DOHH2 (cell line): ENCODE data around the gene DEFB108B.
A peak's percentile ranks its signal among the peaks of the same experiment; 100 is the strongest.
"Not testable (repeated sequence)": the region's sequence is repeated elsewhere in the genome, so short reads cannot be mapped to it uniquely, and the experiment has no call there.

ENCODE experiments used
- H3F3A ChIP-seq: fragments of 200-600 bp; sonication (generic), shearing (Covaris generic); 2 replicates; pipeline ENCODE4 v1.6.0; 2016; ENCODE audit warnings: antibody characterized with exemption, mild to moderate bottlenecking; ENCODE audit not compliant: control insufficient read depth, insufficient read depth
- H3K27ac ChIP-seq: fragments of 200-600 bp; sonication (generic); 2 replicates; pipeline ENCODE4 v1.5.1; 2014; ENCODE audit warnings: low read depth, mild to moderate bottlenecking, low read length, moderate library complexity
- H3K27me3 ChIP-seq: fragments of 200-600 bp; sonication (generic); 2 replicates; pipeline ENCODE4 v1.6.1; 2014; ENCODE audit warnings: mild to moderate bottlenecking, low read length, mixed read lengths; ENCODE audit not compliant: control insufficient read depth
- H3K36me3 ChIP-seq: fragments of 200-600 bp; sonication (generic); 2 replicates; pipeline ENCODE4 v1.6.1; 2014; ENCODE audit warnings: mild to moderate bottlenecking, low read length, moderate library complexity, mixed read lengths; ENCODE audit not compliant: control insufficient read depth
- H3K4me1 ChIP-seq: fragments of 200-600 bp; sonication (generic); 2 replicates; pipeline ENCODE4 v1.6.1; 2014; ENCODE audit warnings: mild to moderate bottlenecking, low read length, mixed read lengths; ENCODE audit not compliant: control insufficient read depth
- H3K4me2 ChIP-seq: fragments of 200-600 bp; sonication (generic); 2 replicates; pipeline ENCODE4 v1.6.0; 2014; ENCODE audit warnings: mild to moderate bottlenecking, low read length, moderate library complexity
- H3K4me3 ChIP-seq: fragments of 200-600 bp; sonication (generic); 2 replicates; pipeline ENCODE4 v1.5.1; 2014; ENCODE audit warnings: mild to moderate bottlenecking, low read length, mixed read lengths
- H3K79me2 ChIP-seq: fragments of 200-600 bp; sonication (generic); 2 replicates; pipeline ENCODE4 v1.6.1; 2014; ENCODE audit warnings: mild to moderate bottlenecking, low read length, mixed read lengths; ENCODE audit not compliant: control insufficient read depth
- H3K9me2 ChIP-seq: fragments of 200-600 bp; sonication (generic); replicated peaks from 2 replicates; pipeline ENCODE4 v1.6.1; 2014; ENCODE audit warnings: mild to moderate bottlenecking, low read length, mixed read lengths; ENCODE audit not compliant: control insufficient read depth
- H3K9me3 ChIP-seq: fragments of 200-600 bp; sonication (generic); 2 replicates; pipeline ENCODE4 v1.6.1; 2014; ENCODE audit warnings: antibody characterized with exemption, low read length, mixed read lengths; ENCODE audit not compliant: control insufficient read depth, insufficient read depth
- H4K20me1 ChIP-seq: fragments of 200-600 bp; sonication (generic); 2 replicates; pipeline ENCODE4 v1.6.0; 2014; ENCODE audit warnings: low read depth, mild to moderate bottlenecking, antibody characterized with exemption, low read length, moderate library complexity; ENCODE audit not compliant: control insufficient read depth, insufficient read depth
- CTCF ChIP-seq: fragments of 200-600 bp; sonication (generic); IDR thresholded peaks from one replicate; pipeline ENCODE4 v1.5.1; 2014; ENCODE audit warnings: antibody characterized with exemption, mild to moderate bottlenecking, low read depth, low read length; ENCODE audit not compliant: poor library complexity, severe bottlenecking
- EZH2phosphoT487 ChIP-seq: fragments of 200-600 bp; sonication (generic); IDR thresholded peaks from 2 replicates; pipeline ENCODE4 v1.6.1; 2017; ENCODE audit warnings: borderline replicate concordance, mild to moderate bottlenecking, antibody characterized with exemption, low read length, moderate library complexity, mixed read lengths

Gene DEFB108B

GRCh38 chr11:71832811-71833210 lies at the start of gene DEFB108B:
Gene DEFB108B (plus strand): TSS chr11:71833200. CDS start chr11:71833200, 0 bp downstream.
- H3K9me3 ChIP-seq, H3K4me1 ChIP-seq, H3K27me3 ChIP-seq, H3K79me2 ChIP-seq, H3K4me2 ChIP-seq, H3F3A ChIP-seq, H4K20me1 ChIP-seq, H3K4me3 ChIP-seq, H3K9me2 ChIP-seq, H3K36me3 ChIP-seq, H3K27ac ChIP-seq: not testable (repeated sequence)

DNA sequence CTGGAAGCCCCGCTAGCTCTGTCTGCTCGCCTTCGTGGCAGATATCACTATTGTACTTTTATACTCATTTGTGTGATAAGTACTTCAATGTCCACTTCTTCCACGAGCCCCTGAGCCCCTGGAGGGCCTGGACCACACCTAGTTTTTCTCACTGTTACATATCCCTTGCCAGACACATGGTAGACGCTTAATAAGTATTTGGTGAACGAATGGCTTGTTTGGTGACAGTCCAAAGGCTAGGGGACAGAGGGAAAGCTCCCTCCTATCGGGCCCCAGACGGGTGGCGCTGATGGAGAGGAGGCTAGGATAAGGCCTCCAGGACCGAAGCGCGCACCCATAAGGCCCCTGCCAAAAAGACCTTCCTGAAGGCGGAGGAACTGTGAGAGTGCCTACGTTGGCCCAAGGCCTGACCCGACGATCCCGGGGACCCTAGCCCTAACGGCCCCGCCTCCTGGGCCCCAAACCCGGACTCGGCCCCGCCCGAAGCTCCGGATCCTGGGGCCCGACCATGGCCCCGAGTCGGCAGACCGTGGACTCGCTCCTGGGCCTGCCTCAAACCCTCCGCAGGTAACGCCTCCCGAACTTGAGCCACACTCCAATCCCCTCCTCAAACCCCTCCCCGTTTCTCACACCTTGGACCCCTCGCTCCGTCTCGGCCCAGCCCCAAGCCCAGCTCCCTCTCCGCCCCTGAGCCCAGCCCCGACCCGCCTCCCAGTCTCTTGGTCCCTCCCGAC lies 46.7 kb upstream of the DEFB108B start:
- not testable (repeated sequence) for H3K36me3 ChIP-seq, H3K79me2 ChIP-seq, H3F3A ChIP-seq, H4K20me1 ChIP-seq, H3K9me3 ChIP-seq, H3K27ac ChIP-seq, H3K27me3 ChIP-seq, H3K9me2 ChIP-seq
- H3K4me3 ChIP-seq: peak overlapping the region; percentile 81
- H3K4me1 ChIP-seq: peaks cover 24% of the 10 kb centered on the region
- peak overlapping the region; percentile 71 for H3K4me2 ChIP-seq

GRCh38 chr11:71786848-71787097 lies 46.2 kb upstream of the DEFB108B start:
- not testable (repeated sequence) for H3K9me2 ChIP-seq, H4K20me1 ChIP-seq, H3K79me2 ChIP-seq, H3K36me3 ChIP-seq, H3F3A ChIP-seq, H3K27me3 ChIP-seq, H3K9me3 ChIP-seq
- Histone ChIP-seq H3K4me3 (peak overlapping the region; percentile 81), H3K4me2 (peak overlapping the region; percentile 86), H3K27ac (peak overlapping the region; percentile 65), H3K4me1 (peaks cover 24% of the 10 kb centered on the region)

DNA sequence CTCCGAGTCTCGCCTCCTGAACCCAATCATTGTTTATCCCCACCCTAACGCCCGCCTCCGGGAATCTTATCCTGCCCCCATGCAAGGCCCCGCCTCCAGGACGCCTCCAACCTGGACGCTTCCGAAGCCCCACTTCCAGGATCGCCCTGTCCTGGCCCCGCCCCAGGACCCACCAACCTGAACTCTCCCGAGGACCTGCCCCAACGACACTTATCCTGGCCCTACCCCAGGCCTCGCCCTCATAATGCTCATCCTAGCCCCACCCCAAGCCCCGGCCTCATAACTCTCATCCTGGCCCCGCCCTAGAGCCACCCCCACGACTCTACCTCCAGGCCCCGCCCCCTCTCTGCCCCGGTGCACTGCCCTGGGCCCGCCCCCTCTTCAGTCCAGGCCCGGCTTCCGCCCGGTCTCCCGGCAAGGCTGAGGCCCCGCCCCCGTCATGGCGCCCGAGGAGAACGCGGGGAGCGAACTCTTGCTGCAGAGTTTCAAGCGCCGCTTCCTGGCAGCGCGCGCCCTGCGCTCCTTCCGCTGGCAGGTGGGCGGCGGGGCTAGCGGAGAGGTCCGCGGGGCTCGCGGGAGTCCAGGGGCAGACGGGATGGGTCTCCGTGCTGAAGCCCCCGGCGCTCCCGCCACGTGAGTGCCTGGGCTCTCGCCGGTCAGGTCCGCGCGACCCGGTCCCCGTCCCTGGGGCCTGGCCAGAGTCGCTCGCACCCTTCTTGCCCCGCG lies 45.7 kb upstream of the DEFB108B start:
- H3K27me3 ChIP-seq: no peaks in the 10 kb centered on the region
- no peaks in the 10 kb centered on the region for H4K20me1 ChIP-seq
- H3K9me2 ChIP-seq: no peaks in the 10 kb centered on the region
- TF ChIP-seq EZH2phosphoT487 (no peak), CTCF (no peak)
- H3K9me3 ChIP-seq: no peaks in the 10 kb centered on the region
- H3K4me3 ChIP-seq: peak overlapping the region; percentile 81
- peak overlapping the region; percentile 86 for H3K4me2 ChIP-seq
- H3K4me1 ChIP-seq: peaks cover 24% of the 10 kb centered on the region
- peak overlapping the region; percentile 65 for H3K27ac ChIP-seq
- no peaks in the 10 kb centered on the region for H3F3A ChIP-seq
- H3K79me2 ChIP-seq: no peaks in the 10 kb centered on the region
- no peaks in the 10 kb centered on the region for H3K36me3 ChIP-seq

GRCh38 chr11:71787824-71788454 lies 45.1 kb upstream of the DEFB108B start:
- H4K20me1 ChIP-seq, H3K79me2 ChIP-seq, H3F3A ChIP-seq, H3K27me3 ChIP-seq, H3K36me3 ChIP-seq, H3K9me3 ChIP-seq, H3K9me2 ChIP-seq: not testable (repeated sequence)
- Histone ChIP-seq H3K4me2 (peak overlapping the region; percentile 86), H3K27ac (peak overlapping the region; percentile 65), H3K4me1 (peaks cover 24% of the 10 kb centered on the region), H3K4me3 (peak overlapping the region; percentile 81)

DNA sequence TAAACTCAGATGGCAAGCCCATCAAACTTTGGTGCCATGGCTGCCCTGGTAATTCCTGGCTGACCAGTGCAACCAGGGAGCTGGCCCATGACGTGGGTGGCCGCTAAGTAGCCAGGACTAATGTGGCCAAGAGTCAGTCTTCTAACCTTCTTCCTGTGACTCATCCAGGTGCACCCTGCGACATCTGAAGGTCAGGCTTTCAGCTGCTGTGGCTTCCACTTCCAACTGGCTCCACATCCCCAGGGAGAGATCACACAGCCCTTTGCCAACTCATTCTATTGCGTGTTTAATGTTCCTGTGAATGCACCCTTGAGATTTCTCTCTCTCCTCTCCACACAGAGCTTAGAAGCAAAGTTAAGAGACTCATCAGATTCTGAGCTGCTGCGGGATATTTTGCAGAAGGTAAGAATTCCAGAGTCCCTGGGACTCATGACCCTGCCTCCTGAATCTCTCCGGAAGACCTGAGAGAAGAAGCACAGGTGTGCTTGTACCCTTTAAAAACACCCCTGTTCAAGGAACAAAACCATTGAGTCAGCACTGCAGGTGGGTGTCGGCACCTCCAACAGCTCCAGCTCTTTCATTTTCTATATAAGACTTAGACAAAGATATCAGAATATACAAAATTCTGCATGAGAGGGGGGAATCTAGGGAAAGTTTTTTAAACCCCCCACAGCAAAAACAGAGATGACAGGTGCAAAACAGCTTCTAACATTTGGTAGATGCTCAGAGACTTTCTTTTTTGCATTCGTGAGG lies 43.4 kb upstream of the DEFB108B start:
- H3K4me3 ChIP-seq, H3K36me3 ChIP-seq, H3K27me3 ChIP-seq, H3K4me2 ChIP-seq, H3K9me2 ChIP-seq, H3F3A ChIP-seq, H4K20me1 ChIP-seq, H3K79me2 ChIP-seq, H3K27ac ChIP-seq, H3K9me3 ChIP-seq: not testable (repeated sequence)
- peaks cover 24% of the 10 kb centered on the region for H3K4me1 ChIP-seq

DNA sequence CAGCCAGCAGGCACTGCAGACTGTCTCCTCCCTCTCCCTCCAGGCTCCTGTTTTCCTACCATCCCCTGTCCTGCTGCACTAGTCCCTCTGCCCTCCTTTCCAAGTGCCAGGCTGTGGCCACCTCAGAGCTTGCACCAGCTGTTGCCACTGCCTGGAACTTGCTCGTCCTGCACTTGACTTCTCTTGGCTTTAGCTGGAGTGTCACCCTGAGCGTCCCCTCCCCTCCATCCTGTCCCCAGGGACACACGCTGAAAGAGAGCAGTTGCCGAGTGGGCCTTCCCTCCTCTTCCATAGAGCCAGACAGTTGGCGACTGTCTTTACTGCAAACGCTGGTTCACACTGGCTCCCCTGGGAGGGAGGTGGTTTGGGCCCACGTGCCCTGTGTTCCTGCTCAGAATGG lies 41.9 kb upstream of the DEFB108B start:
- H3K4me3 ChIP-seq, H3K9me3 ChIP-seq, H3F3A ChIP-seq, H3K4me2 ChIP-seq, H3K36me3 ChIP-seq, H3K79me2 ChIP-seq, H3K9me2 ChIP-seq, H3K27me3 ChIP-seq, H3K27ac ChIP-seq, H4K20me1 ChIP-seq: not testable (repeated sequence)
- peaks cover 22% of the 10 kb centered on the region for H3K4me1 ChIP-seq
